ENCODE data around the gene ATG14. TPM values are rescaled to one million over a fixed set of nuclear protein-coding genes. Genes with fewer than 3 reads are reported as not detected.
A peak's percentile ranks its signal among the peaks of the same experiment; 100 is the strongest.

The ATG14 gene
- polyA plus RNA-seq, 3 donors: 1.8 to 6.8 (median 3.3) TPM

DNA sequence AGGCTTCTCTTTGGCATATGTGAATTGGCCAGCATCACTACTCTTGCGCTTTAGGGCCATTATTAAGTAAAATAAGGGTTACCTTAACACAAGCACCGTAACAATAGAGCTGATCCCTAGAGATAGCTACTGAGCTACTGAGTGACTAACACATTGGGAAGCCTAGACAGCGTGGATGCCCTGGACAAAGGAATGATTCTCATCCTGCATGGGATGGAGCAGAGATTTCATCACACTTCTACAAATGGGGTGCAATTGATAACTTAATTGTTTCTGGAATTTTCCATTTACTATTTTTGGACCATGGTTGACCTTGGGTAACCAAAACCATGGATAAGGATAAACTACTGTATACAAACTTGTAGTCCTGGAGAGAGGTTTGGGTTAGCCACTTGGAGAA lies 83.3 kb downstream of the ATG14 start:
- no peak for DNase-seq
- Mint-ChIP-seq H3K4me3 (no peak overlapping the region), H3K36me3 (peaks cover 4% of the 10 kb centered on the region in 2 donors), H3K4me1 (peaks cover 14% of the 10 kb centered on the region), H3K27ac (no peak overlapping the region), H3K27me3 (ENCODE audit: low read depth in 3 of 3) (no peaks in the 10 kb centered on the region), H3K9me3 (no peaks in the 10 kb centered on the region)
- Histone ChIP-seq H2AFZ (ENCODE audit: insufficient read depth, low read depth, low read length, poor library complexity, severe bottlenecking) (no peak overlapping the region), H3K4me1 (ENCODE audit: control insufficient read depth in 1 of 2, insufficient read depth in 2 of 2, low read length in 2 of 2) (peaks cover 5 to 8% of the 10 kb centered on the region in 2 donors), H3K36me3 (replicated peaks in 1 of 2; ENCODE audit: control insufficient read depth in 1 of 2, insufficient read depth in 2 of 2, low read length in 2 of 2) (no peaks in the 10 kb centered on the region), H4K20me1 (ENCODE audit: insufficient read depth, low read length) (peaks cover 53% of the 10 kb centered on the region), H3K27ac (ENCODE audit: low read depth in 1 of 2, low read length in 2 of 2) (no peak overlapping the region), H3K4me2 (replicated peaks; ENCODE audit: extremely low read depth, low read length, poor library complexity, severe bottlenecking) (no peak overlapping the region), H3K9ac (ENCODE audit: insufficient read depth, low read length, poor library complexity, severe bottlenecking) (no peak overlapping the region), H3K4me3 (replicated peaks in 1 of 3; ENCODE audit: low read depth in 2 of 3, low read length in 3 of 3) (no peak overlapping the region), H3K9me3 (replicated peaks in 1 of 2; ENCODE audit: control insufficient read depth in 1 of 2, insufficient read depth in 1 of 2, low read length in 2 of 2) (no peaks in the 10 kb centered on the region), H3K79me2 (ENCODE audit: insufficient read depth, low read length) (peaks cover 68% of the 10 kb centered on the region), H3K27me3 (ENCODE audit: control insufficient read depth in 2 of 2, insufficient read depth in 2 of 2, low read length in 2 of 2) (no peaks in the 10 kb centered on the region)
- 100% methylated on average over 1 of the region's 3 CpGs for WGBS (ENCODE audit: insufficient coverage)
- intact Hi-C loops (cut with micrococcal nuclease): no loop called here
- TF ChIP-seq, protein P1, sequence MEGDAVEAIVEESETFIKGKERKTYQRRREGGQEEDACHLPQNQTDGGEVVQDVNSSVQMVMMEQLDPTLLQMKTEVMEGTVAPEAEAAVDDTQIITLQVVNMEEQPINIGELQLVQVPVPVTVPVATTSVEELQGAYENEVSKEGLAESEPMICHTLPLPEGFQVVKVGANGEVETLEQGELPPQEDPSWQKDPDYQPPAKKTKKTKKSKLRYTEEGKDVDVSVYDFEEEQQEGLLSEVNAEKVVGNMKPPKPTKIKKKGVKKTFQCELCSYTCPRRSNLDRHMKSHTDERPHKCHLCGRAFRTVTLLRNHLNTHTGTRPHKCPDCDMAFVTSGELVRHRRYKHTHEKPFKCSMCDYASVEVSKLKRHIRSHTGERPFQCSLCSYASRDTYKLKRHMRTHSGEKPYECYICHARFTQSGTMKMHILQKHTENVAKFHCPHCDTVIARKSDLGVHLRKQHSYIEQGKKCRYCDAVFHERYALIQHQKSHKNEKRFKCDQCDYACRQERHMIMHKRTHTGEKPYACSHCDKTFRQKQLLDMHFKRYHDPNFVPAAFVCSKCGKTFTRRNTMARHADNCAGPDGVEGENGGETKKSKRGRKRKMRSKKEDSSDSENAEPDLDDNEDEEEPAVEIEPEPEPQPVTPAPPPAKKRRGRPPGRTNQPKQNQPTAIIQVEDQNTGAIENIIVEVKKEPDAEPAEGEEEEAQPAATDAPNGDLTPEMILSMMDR (IDR thresholded peaks at IDR 0.05): no peak

DNA sequence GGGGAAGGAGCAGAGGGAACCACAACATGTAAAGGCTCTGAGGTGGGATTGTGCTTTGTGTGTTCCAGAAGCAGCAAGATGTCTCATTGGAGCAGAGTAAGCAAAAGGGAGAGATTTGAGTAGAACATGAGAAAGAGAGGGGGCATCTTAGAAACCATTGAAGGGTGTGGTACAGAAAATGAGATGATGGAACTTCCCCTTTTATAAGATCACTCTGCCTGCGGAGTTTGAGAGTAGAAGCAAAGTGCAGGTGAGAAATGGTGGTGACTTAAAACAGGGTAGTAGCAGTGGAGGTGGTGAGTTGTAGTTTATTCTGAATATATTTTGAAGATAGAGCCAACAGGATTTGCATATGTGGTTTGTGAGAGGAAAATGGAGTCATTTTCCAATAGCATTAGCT lies 84.5 kb downstream of the ATG14 start:
- Histone ChIP-seq H3K4me3 (replicated peaks in 1 of 3; ENCODE audit: low read depth in 2 of 3, low read length in 3 of 3) (no peak overlapping the region), H3K9ac (ENCODE audit: insufficient read depth, low read length, poor library complexity, severe bottlenecking) (no peak overlapping the region), H3K4me2 (replicated peaks; ENCODE audit: extremely low read depth, low read length, poor library complexity, severe bottlenecking) (no peak overlapping the region), H4K20me1 (ENCODE audit: insufficient read depth, low read length) (peaks cover 42% of the 10 kb centered on the region), H3K36me3 (replicated peaks in 1 of 2; ENCODE audit: control insufficient read depth in 1 of 2, insufficient read depth in 2 of 2, low read length in 2 of 2) (no peaks in the 10 kb centered on the region), H3K9me3 (replicated peaks in 1 of 2; ENCODE audit: control insufficient read depth in 1 of 2, insufficient read depth in 1 of 2, low read length in 2 of 2) (no peaks in the 10 kb centered on the region), H3K27ac (ENCODE audit: low read depth in 1 of 2, low read length in 2 of 2) (peak overlapping the region in 1 of 2 donors; percentile 53), H3K27me3 (ENCODE audit: control insufficient read depth in 2 of 2, insufficient read depth in 2 of 2, low read length in 2 of 2) (no peaks in the 10 kb centered on the region), H3K79me2 (ENCODE audit: insufficient read depth, low read length) (peaks cover 59% of the 10 kb centered on the region), H2AFZ (ENCODE audit: insufficient read depth, low read depth, low read length, poor library complexity, severe bottlenecking) (peak overlapping the region; percentile 53), H3K4me1 (ENCODE audit: control insufficient read depth in 1 of 2, insufficient read depth in 2 of 2, low read length in 2 of 2) (peaks cover 5 to 8% of the 10 kb centered on the region in 2 donors)
- Mint-ChIP-seq H3K4me3 (peak overlapping the region in 1 of 2 donors; percentile 27), H3K36me3 (peaks cover 0 to 4% of the 10 kb centered on the region in 2 donors), H3K27me3 (ENCODE audit: low read depth in 3 of 3) (no peaks in the 10 kb centered on the region), H3K27ac (peak overlapping the region; percentile 4 to 62 (median 55)), H3K4me1 (peaks cover 12% of the 10 kb centered on the region), H3K9me3 (no peaks in the 10 kb centered on the region)
- no CpG with 5 or more reads among the region's 1 CpG for WGBS (ENCODE audit: insufficient coverage)
- TF ChIP-seq, protein P1 (IDR thresholded peaks at IDR 0.05): no peak
- peak in 2 of 3 donors; percentile 11 to 19 for DNase-seq
- intact Hi-C loops (cut with micrococcal nuclease): no loop called here

Data from CD14-positive monocyte (primary cell).